ENCODE results near the gene SPATA31A1. TPM values are rescaled to one million over a fixed set of nuclear protein-coding genes. Genes with fewer than 3 reads are reported as not detected.
"Not testable (repeated sequence)": the region's sequence is repeated elsewhere in the genome, so short reads cannot be mapped to it uniquely, and the experiment has no call there.

The SPATA31A1 gene
- not detected for polyA plus RNA-seq (2012; ENCODE audit: low read depth, missing spikeins)

DNA sequence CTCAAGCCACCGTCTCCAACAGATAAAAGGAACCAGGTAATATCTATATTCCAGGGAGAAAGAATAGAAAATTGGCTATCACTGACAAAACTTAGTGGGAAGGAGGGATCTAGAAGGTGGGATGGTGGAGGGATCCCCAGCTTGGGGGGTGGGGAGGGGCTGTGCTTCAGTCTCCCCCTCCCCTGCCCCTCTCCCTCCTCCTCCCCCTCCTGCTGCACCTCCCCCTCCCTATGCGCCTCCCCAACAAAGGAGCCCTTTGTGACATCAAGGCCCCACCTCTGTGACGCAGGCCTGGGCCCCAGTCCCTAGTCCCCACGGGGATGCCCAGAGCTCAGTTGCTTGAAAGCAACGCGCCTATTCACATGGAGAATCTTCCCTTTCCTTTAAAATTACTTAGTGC, at the start of gene SPATA31A1:
Gene SPATA31A1, plus strand, starts transcription at position 301 of the 400 bp plus-strand sequence. Its CDS starts 62 bp downstream, at position 363.
- DNase-seq (ENCODE audit: insufficient read length, low spot score); FAIRE-seq: not testable (repeated sequence)

DNA sequence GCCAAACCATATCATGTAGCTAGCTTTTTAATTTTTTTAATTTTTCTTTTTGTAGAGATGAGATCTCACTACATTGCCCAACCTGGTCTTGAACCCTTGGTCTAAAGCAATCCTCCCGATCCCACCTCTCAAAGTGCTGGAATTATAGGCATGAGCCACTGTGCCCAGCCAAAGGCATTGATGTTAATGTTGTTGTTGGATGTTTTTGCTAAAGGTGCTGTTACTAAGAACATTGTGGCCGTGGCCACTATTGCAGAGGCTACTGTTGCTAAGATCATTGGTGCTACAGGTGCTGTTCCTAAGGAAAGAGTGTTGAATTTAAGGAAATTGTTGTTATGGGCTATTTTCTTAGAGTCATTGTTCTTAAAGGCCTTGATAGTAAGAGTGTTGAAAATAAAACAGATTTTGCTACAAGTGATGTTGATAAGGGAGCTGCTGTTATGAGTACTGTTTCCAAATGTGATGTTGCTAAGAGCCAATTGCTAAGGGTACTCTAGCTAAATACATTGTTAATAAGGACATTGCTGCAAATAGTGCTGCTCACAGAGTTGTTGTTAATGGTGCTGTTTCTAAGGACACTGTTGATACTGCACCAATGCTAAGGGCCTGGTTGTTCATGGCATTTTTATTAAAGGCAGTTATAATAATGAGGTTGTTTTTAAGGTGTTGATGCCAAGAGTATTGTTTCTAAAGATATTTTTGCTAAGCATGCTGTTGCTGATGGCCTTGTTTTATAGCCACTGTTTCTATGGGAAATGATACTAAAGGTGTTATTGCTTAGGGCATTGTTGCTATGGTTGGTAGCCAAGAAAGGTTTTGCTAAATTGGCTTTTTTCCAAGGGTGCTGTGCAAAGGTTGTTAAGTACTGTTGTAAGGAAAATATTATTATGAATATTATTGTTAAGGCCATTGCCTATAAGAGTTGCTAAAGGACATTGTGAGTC, 52.1 kb downstream of the SPATA31A1 start:
- not testable (repeated sequence) for DNase-seq (ENCODE audit: insufficient read length, low spot score); FAIRE-seq

DNA sequence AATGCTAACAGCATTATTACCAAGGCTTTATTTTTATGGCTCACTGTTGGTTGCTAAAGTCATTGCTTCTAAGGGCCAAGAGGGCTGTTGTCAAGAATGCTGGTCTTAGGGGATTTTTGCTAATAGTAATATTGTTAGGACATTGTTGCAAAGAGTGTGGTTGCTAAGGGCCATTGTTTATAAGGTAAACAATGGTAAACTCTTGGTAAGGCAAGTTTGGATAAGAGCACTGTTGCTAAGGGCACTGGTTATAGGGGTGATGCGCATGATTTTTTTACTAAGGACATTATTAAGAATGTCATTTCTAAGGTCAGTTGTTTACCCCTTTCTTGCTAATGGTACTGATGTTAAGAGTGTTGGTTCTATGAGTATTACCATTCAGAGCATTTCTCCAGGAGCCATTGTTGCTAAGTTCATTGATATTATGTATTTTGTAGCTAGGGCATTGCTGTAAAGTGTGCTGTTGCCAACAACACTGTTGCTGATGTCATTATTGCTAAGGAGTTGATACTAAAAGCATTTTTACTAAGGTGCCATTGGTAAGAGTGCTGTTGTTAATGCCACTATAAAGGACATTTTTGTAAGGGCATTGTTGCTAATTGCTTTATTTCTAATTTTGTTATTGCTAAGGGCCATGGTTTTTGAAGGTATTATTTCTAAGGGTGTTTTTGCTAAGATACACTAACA, 55.9 kb downstream of the SPATA31A1 start:
- not testable (repeated sequence) for FAIRE-seq; DNase-seq (ENCODE audit: insufficient read length, low spot score)

Data from GM12891 (cell line).